ENCODE measurements around the gene WDPCP. TPM values are rescaled to one million over a fixed set of nuclear protein-coding genes. Genes with fewer than 3 reads are reported as not detected.
"Not testable (repeated sequence)": the region's sequence is repeated elsewhere in the genome, so short reads cannot be mapped to it uniquely, and the experiment has no call there.

WDPCP gene
- total and polyA plus RNA-seq, 9 donors: 4.0 to 29.6 (median 15.6) TPM

DNA sequence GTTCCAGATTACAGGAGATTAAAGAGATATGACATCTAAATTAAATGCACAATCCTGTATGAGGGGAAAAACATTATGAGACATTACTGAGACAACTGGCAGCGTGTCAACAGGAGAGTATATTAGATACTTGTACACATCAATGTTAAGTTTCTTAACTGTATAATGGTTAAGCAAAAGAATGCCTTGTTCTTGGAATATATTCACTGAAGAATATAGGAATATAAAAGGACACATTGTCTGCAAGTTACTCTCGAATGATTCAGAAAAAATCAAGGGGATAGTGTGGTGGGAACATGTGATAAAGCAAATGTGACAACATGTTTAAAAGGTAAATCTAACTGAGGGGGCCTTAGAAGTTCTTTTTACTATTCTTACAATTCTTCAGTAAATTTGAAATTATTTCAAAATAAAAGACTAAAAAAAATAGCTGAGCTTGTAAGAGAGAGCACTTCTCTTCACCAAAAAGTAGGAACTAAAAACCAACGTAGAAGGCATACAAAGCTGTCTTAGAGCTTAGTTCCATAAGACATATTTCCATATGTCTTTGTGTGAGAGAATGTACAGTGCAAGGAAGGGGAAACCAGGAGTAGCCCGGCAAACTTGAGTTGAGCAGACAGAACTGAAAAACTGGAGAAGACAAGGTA lies 7.5 kb downstream of the WDPCP start:
- Histone ChIP-seq H3K9me3 (no peaks in the 10 kb centered on the region), H3K27me3 (no peaks in the 10 kb centered on the region), H3K4me3 (no peak overlapping the region), H3K4me1 (ENCODE audit: insufficient read depth) (no peaks in the 10 kb centered on the region), H3K36me3 (no peaks in the 10 kb centered on the region), H3K27ac (no peak overlapping the region)
- no peak for DNase-seq
- 75 to 91% (median 87%) methylated on average over 4 of the region's 4 CpGs for WGBS, 3 donors
- TF ChIP-seq POLR2A (IDR thresholded peaks at IDR 0.05) (no peak), EP300 (IDR thresholded peaks at IDR 0.05) (no peak)
- TF ChIP-seq, protein P1, sequence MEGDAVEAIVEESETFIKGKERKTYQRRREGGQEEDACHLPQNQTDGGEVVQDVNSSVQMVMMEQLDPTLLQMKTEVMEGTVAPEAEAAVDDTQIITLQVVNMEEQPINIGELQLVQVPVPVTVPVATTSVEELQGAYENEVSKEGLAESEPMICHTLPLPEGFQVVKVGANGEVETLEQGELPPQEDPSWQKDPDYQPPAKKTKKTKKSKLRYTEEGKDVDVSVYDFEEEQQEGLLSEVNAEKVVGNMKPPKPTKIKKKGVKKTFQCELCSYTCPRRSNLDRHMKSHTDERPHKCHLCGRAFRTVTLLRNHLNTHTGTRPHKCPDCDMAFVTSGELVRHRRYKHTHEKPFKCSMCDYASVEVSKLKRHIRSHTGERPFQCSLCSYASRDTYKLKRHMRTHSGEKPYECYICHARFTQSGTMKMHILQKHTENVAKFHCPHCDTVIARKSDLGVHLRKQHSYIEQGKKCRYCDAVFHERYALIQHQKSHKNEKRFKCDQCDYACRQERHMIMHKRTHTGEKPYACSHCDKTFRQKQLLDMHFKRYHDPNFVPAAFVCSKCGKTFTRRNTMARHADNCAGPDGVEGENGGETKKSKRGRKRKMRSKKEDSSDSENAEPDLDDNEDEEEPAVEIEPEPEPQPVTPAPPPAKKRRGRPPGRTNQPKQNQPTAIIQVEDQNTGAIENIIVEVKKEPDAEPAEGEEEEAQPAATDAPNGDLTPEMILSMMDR (IDR thresholded peaks at IDR 0.05): no peak
- intact Hi-C loops (cut with DNase I): loop anchor here in 1 of 4 donors (5.0 kb wide), 1 partner anchor 1902 kb away; no protein-coding TSS in a partner anchor

DNA sequence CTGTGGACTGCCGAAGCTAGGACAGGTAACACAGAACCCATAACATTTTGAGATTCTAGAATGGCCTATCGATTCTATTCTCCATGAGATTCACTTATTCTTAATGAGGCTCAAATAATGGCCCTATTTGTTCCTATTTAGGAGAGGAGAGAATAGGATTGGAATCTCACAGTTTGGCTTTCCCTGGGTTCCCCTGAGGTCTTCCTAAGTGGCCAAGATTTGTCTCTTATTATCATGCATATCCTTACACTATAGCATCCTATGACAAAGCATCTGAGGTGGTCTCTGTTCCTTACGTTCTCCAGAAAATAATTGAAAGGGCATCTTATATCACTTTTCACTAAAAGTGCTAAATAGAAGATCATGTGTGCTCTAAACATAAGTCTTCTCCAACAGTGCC lies 9.5 kb downstream of the WDPCP start:
- TF ChIP-seq EP300 (IDR thresholded peaks at IDR 0.05) (no peak), POLR2A (IDR thresholded peaks at IDR 0.05) (no peak)
- TF ChIP-seq, protein P1 (IDR thresholded peaks at IDR 0.05): no peak
- H3K27me3 ChIP-seq: no peaks in the 10 kb centered on the region
- intact Hi-C loops (cut with DNase I): no loop called here

DNA sequence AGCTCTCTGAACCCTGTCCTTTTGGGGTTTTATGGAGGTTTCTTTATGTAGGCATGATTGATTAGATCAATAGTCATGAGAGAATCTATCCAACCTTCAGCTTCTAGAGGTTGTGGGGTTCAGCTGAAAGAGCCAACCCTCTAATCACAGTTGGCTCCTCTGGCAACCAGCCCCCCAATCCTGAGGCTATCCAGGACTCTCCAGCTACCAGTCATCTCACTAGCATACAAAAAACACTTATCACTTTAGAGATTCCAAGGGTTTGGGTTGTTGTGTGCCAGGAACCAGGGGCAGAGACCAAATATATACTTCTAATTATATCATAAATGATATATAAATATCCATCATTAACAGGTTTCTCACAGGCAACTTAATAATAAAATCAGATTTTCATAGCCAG lies 11.7 kb downstream of the WDPCP start:
- no peak overlapping the region for H3K4me3 ChIP-seq
- H3K4me1 ChIP-seq (ENCODE audit: insufficient read depth): no peaks in the 10 kb centered on the region
- no peak for DNase-seq
- TF ChIP-seq, protein P1 (IDR thresholded peaks at IDR 0.05): no peak
- TF ChIP-seq POLR2A (IDR thresholded peaks at IDR 0.05) (no peak), EP300 (IDR thresholded peaks at IDR 0.05) (no peak)
- no peaks in the 10 kb centered on the region for H3K27me3 ChIP-seq
- intact Hi-C loops (cut with DNase I): no loop called here
- H3K36me3 ChIP-seq: no peaks in the 10 kb centered on the region
- H3K9me3 ChIP-seq: no peaks in the 10 kb centered on the region
- no peak overlapping the region for H3K27ac ChIP-seq

More for the DNA sequence above, 9.5 kb downstream of the WDPCP start:
- no peak overlapping the region for H3K4me3 ChIP-seq
- WGBS, 3 donors: 96 to 97% (median 96%) methylated on average over 3 of the region's 3 CpGs
- no peaks in the 10 kb centered on the region for H3K36me3 ChIP-seq
- no peaks in the 10 kb centered on the region for H3K9me3 ChIP-seq
- H3K4me1 ChIP-seq (ENCODE audit: insufficient read depth): no peaks in the 10 kb centered on the region
- H3K27ac ChIP-seq: no peak overlapping the region
- no peak for DNase-seq

DNA sequence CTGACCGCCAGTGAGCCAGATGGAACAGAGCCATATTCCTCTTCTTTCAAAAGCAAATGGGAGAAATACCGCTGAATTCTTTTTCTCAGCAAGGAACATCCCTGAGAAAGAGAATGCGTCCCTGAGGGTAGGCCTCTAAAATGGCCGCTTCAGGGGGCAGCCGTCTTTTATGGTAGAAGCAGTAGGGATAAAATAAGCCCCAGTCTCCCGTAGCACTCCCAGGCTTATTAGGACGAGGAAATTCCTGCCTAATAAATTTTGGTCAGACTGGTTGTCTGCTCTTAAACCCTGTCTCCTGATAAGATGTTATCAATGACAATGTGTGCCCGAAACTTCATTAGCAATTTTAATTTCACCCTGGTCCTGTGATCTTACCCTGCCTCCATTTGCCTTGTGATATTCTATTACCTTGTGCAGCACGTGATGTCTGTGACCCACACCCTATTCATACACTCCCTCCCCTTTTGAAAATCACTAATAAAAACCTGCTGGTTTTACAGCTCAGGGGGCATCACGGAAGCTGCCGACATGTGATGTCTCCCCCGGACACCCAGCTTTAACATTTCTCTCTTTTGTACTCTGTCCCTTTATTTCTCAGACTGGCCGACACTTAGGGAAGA lies 14.4 kb downstream of the WDPCP start:
- WGBS, 3 donors: 95 to 97% (median 96%) methylated on average over 13 of the region's 13 CpGs
- intact Hi-C loops (cut with DNase I); H3K36me3 ChIP-seq; H3K27ac ChIP-seq; H3K4me1 ChIP-seq (ENCODE audit: insufficient read depth); H3K4me3 ChIP-seq; H3K9me3 ChIP-seq; DNase-seq; H3K27me3 ChIP-seq: not testable (repeated sequence)

DNA sequence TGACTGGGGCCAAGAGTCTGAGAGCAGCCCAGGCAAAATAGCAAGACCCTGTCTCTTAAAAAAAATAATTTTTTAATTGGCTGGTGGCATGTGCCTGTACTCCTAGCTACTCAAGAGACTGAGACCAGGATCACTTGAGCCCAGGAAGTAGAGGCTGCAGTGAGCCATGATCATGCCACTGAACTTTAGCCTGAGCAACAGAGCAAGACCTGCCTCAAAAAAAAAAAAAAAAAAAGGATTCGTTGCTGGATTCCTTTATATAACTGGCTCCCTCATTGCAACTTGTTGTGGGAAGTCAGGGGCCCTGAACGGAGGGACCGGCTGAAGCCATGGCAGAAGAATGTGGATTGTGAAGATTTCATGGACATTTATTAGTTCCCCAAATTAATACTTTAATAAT lies 15.3 kb downstream of the WDPCP start:
- H3K4me1 ChIP-seq (ENCODE audit: insufficient read depth); H3K9me3 ChIP-seq; H3K36me3 ChIP-seq; DNase-seq; H3K4me3 ChIP-seq; intact Hi-C loops (cut with DNase I); H3K27ac ChIP-seq; H3K27me3 ChIP-seq: not testable (repeated sequence)
- WGBS, 3 donors: 96 to 98% (median 96%) methylated on average over 3 of the region's 3 CpGs

Measured in ovary (tissue), 9 donors.